GM18870 (cell line): Measurements from ENCODE around the gene PEX16.
"Not testable (repeated sequence)": the region's sequence is repeated elsewhere in the genome, so short reads cannot be mapped to it uniquely, and the experiment has no call there.

Experiments
- ATAC-seq: cut with Tn5 transposase; IDR thresholded peaks from one replicate; pipeline ENCODE4 v1.9.1; 2021; ENCODE audit warnings: moderate library complexity; ENCODE audit not compliant: unreplicated experiment

The PEX16 gene

GRCh38 chr11:45900175-45900800 is 17.4 kb downstream of the PEX16 start:
- not testable (repeated sequence) for ATAC-seq

DNA sequence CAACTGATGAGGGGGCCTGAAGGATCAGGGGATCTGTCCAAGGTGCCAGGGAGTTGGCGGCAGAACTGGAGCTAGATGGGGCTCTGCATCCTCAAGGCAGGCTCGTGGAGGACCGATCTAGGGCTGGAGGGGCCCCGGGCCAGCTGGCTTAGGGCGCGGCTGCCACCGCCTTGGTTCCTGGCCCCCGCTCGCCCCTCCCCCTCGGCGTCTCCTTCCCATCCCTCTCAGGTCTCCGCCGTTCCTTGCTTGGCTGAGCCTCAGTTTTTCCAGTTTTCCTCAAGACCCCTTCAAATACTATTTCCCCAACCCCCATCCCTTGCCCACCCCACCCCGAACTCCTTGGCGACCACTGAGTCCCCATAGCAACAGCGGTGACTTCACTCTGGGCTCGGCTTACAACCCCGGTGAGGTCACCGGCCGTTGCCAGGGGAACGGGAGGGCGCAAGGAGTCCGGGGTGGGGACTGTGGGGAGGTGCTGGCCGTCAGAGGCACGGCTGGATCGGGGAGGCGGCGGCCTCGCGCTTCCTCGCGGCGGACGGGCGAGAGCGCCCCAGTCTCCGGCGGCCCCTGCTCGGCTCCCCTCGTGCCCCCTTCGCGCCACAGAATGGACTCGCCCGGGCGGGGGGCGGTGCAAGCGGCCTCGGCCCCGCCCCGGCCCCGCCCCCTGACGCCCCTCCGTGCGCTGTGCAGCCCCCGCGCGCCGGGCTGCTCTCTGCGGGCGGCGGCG is 18.1 kb downstream of the PEX16 start:
- ATAC-seq: no peak

DNA sequence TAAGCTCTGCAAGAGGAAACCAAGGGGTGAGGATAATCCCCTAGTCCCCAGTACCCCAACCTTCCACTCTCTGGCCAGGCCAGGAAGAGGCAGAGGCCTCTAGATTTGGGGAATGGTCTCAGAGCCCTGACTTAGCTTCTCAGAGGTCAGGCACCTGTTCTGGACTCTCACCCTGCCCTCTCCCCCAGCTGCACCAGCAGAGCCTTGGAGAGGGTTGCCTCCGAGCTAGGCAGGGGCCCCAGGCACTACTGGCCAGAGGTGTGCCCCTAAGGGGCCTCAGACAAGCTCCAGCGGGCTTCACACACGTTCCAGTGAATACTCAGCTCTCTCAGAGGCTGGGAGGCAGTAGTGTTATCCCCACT is 18.6 kb downstream of the PEX16 start:
- ATAC-seq: no peak

DNA sequence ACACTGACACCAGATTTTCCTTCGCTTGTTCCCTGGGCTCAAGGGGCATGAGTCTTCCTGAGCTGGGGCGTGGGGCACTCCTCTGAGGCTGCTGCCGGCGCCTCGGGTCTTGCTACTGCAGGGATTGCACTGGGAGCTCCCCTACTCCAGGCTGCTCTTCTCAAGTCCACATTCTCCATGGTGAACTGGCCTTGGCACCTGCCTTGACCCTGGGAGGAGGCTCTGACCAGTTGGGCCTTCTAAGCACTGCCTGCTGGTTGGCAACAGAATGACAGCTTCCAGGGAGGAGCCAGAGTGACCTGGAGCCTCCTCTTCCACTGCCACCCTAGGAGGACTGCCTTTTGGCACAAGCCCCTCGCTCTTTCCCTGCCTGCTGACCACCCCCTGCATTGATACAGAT is 20.1 kb downstream of the PEX16 start:
- ATAC-seq: no peak

GRCh38 chr11:45896422-45896984 is 21.2 kb downstream of the PEX16 start:
- ATAC-seq: no peak

GRCh38 chr11:45895553-45896259 is 22.0 kb downstream of the PEX16 start:
- ATAC-seq: no peak

DNA sequence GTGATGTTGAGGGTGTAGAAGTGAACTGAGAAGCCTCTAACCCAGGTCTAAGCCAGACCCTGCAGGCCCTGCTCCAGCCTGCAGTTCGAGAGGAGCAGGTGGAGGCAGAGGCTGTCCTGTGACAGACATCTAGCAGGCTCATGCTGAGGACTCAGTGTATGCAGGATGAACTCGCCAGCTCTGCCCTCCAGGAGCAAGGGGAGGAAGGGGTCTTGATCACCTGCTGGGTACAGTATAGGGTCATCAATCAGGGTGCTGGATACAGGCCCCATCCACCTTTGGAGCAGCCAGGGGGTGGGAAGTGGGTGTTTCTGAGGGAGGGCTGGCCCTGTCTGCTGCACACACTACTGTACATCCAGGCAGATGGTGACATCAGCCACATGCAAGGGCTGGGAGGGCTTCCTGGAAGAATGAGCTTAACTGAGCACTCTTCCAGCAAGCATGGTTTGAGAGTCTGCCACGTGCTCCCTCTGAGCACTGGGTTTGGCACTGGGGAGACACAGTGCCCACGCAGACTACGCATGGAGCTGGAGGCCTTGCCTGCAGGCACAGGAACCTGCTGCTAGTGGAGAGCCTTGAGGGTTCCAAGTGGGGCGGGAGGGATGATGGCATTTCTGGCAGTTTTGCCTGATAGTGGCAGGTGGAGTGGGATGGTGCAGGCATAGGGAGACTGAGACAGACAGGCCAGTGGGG is 23.0 kb downstream of the PEX16 start:
- no peak for ATAC-seq

DNA sequence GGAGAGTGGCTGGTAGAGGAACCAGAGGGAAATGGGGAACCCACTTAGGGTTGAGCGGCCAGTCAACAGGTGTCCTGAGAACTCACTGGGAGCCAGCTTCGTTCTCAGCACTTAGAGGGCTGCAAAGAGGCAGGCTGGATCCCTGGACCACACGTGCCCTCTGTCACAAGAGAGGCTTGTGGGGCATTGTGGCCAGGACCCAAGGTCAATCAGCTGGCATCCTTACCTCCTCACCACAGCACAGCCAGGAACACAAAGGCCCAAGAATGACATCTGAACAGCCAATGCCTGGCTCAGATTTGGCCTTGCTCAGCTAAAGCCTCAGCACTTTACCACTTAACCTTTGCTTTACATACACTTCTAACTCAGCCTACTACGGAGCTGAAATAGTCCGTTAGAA is 24.8 kb downstream of the PEX16 start:
- no peak for ATAC-seq

- ATAC-seq: no peak
Measured at GRCh38 chr11:45890886-45891550, 26.7 kb downstream of the PEX16 start.

GRCh38 chr11:45889966-45890365 is 27.7 kb downstream of the PEX16 start:
- no peak for ATAC-seq

DNA sequence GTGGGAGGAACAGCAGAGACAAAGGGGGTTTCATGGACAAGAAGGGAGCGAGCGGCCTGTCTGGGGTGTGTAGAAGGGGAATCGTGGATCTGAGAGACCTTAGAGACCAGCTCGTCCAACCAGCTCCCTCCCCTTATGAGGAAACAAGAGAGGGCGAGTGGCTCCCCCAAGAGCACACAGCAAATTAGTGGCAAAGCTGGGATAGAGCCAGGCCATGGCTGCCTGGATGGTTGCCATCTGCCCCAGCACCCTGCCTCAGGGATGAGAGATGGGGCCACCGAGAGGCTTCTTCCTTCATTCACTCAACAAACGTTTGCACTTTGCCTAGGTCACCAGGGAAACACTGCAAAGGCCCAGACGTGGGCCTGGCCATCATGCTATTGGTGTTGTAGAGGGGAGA is 28.1 kb downstream of the PEX16 start:
- ATAC-seq: no peak

GRCh38 chr11:45887587-45887986 is 30.1 kb downstream of the PEX16 start:
- ATAC-seq: no peak

GRCh38 chr11:45886816-45887520 is 30.7 kb downstream of the PEX16 start:
- no peak for ATAC-seq

GRCh38 chr11:45885921-45886721 is 31.6 kb downstream of the PEX16 start:
- ATAC-seq: no peak

- ATAC-seq: no peak
Measured at GRCh38 chr11:45885274-45885920, 32.3 kb downstream of the PEX16 start, which contains the start of gene MAPK8IP1. TSS of gene MAPK8IP1 (plus strand) at chr11:45885651. CDS start at chr11:45885821, 170 bp downstream.

DNA sequence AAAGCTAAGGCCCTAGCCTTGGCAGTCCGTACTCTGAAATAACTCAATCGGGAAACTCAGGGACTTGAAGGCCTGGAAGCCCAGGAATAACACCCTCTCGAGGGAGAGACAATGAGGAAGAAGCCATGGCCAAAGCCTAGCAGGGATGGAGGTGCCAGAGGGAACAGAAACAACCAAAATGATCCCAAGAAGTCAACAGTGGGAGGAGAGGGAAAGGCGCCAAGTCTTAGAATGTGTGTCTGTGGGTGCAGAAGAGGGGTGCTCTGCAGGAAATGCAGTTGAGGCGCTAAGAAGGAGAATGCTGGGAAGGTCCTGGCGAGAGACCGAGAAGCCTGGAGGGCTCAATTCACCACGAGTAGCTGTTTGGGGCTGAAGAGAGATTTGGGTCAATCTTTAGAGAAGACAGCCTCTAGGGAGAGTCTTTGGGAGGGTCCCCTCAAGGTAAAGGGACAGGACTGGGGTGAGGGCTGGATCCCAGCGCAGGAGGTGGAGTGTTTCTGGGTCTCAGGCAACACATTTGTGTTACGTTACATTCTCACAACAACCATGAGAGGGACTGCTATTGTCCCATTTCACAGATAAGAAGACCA is 33.0 kb downstream of the PEX16 start:
- ATAC-seq: no peak

DNA sequence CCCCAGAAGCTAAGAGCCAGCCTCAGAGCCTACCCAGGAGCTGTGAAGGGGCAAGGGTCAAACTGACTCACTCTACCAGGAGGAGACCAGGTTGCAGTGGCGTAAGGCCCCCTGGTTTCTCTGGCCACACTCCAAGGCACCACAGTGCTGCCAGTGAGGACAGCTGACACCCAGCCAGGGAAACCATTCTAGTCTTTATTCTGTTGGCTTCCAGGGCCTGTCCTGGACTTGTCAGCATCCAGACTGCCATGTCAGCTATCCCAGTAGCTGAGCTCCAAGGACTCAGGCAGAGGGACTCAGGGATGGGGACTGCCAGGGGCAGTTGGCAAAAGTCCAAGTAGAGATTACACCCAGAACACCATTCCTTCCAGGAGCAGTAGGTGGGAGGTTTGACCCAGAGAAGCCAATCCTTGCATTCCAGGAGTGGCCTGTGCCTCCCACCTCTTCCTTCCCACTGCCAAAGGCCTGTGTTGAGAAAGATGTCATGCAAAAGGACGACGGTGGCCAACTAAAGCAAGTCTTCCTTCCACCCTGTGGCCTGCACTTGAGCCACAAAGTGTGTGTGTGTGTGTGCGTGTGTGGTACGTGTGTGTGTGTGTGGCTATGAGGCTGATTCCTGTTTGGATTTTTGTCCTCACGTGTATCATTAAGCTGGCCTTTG is 35.8 kb downstream of the PEX16 start:
- ATAC-seq: no peak
